ENCODE data around the gene KCNN3.

The KCNN3 gene

GRCh38 chr1:154819628-154820590 is 50.2 kb downstream of the KCNN3 start:
- no peak for DNase-seq

DNA sequence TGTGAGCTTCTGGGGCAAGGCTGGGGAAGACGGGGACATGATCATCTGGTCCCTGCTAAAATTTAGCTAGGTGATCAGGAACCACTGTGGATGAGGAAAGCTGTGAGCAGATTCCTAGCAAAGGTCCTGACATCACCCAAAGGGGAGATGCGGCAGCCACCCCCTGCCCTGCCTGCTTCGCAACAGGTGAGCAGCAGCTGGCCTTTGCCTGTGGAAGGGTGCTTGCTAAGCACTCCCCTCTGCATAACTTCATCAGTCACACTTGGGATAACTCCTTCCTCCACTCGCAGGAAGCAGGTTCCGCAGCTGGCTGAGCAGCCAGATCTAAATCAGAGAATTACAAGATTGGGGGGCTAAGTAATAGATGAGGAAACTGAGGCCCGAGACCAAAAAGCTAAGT is 51.2 kb downstream of the KCNN3 start:
- DNase-seq = no peak

DNA sequence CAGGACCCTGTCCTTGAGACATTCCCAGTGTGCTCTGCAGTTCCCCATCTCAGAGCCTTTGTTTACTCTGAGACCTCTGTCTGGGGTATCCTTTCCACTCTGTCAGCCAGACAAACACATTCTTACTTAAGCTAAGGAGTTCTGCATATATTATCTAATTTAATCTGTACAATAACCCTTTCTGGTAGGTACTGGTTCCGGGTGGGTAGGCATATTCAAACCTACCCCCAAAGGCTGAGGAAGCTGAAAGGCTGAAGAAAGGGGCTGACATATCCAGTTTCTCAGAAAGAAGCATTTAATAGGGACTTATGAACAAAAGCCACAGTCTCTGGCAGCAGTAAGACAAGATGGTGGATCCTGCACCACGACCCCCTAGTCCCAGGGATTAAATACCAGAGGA is 53.1 kb downstream of the KCNN3 start:
- DNase-seq = no peak

- no peak for DNase-seq
Observed at GRCh38 chr1:154816369-154816768, 53.7 kb downstream of the KCNN3 start.

DNA sequence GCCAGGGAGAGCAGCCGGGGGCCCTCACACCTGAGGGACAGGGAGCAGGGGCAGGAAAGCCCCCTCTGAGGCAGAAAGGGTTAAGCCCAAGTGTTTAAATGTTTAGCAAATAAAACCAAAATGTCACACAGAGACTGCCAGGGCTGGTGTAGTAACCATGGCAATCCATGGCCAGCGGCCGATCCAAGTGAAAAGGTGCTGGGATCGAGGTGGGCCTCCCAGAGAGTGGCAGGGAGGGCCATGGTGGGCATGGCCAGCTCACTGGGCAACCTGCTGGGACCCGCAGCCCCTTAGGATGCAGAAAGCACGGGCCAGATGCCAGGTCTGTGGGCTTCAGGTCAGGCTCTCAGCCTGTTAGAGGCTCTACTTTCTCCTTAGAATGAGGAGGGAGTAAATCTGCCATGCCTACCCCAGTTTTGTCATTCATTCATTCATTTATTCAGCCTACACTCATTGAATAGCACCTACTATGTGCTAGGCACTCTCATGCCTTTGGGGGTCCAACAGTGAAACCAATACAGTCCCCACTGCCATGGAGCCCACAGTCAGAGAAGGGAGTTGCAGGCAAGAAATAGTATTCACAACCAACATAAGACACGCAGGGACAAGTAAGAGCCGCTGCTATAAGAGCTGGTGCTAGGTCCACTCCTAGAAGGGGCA is 56.1 kb downstream of the KCNN3 start:
- peak in 1 of 51 donors; percentile 16 for DNase-seq

GRCh38 chr1:154813300-154813816 is 56.7 kb downstream of the KCNN3 start:
- peak in 16 of 51 donors; percentile 9 to 61 (median 23) for DNase-seq

- DNase-seq = no peak
Observed at GRCh38 chr1:154812877-154813276, 57.2 kb downstream of the KCNN3 start.

DNA sequence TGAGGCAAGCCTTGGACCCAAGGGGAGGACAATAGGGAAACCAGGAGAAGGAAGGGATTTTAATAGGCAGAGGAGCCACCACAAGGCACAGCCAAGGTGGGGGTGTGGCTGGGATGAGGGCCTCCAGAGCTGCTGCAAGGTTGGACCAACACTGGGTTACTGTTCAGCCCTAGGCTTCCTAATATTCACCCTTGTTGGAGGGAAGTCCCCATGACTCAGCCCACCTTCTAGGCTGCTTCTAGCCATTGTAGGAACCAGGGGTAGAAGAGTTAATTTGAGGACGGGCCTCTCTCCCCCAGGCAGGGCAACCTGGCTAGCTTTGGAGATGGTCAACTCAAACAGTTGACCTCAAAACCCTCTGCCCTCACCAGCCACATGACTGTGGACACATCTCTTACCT is 59.5 kb downstream of the KCNN3 start:
- DNase-seq = no peak

DNA sequence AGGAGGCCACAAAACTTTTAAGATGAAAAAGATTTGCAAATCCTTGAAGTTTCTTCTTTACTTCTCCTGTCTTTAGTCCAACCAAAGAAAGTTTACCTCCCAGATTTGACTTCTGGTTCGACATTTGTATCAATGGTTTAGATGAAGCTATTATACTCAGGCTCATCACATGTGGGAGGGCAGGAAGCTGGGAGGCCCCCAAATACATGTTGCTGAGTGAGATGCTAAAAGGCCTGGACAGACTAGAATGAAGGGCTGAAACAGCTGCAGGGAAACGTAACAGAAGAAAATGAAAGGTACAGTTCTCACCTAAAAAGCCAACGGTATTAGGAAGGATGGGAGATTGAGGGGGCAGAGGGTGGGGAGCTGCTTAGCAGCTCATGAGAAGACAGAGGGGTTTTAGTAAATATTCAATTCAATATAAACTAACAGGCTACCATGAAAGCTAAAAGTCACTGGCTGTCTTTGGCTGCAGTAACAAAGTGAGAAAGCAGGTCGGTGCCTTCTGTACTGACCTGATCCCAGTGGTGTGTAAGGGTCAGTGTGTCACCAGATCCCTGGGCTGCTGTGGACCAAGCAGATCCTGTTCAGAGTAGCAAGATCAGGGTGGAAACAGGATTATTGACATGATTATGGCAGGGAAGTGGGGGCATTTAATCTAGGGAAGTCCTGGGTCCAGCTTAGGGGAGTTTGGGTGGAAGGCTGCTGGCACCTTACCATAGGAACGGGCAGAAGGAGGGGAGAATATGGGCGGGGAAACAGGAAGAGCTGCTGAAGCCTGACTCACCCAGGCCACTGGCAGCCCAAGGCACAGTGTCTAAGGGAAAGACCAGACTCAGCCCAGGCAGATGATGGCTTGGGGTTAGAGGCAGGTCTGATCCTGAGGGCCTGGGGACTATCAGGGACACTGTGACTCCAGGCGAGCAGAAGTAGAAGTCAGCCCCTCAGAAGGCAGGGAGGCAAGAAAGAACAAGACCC is 60.4 kb downstream of the KCNN3 start:
- peak in 1 of 51 donors; percentile 22 for DNase-seq

DNA sequence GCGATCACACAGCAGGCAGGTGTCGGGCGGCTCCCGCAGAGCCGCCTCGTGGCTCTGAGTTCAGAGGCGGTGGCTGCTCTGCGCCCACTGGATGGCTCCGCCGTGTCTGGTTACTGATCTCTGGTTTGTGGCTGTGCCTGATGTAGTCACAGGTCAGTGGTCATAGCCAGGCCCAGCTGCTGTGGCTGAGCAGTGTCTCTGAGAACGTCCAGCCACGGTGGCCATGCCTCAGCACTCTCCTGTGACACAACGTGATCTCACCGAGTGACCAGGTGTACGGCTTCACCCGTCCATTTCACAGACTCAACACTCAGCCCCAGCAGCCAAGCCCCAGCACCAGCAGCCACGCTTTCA is 61.2 kb downstream of the KCNN3 start:
- DNase-seq = no peak

DNA sequence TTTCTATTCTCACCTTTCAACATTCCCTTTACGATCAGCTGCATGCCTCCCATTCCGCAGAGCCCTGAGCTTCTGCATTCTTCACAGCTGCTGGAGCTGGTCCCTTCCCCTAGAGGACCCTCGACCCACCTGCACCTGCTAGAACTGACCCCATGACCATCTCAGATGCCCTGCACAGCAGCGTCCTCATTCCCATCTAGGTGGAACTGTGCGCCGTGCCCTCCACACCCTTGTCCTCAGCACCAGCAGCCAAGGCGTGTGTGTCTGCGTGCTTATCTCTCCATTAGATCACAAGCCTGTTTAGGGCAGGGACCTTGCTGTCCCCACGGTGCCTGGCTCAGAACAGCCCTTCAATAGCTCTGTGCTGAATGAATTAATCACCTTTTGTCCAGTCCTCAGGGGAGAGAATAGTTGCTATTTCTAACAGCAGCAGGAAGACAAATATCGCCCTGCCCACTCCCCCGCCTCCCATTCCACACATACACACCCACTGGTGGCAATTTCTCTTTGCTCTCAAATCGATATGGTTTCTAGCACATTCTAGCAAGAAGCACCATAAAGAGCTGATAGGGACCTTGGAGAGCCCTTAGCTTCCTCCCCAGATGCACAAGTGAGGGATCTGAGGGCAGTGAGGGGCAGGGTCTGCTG is 61.7 kb downstream of the KCNN3 start:
- DNase-seq = no peak

DNA sequence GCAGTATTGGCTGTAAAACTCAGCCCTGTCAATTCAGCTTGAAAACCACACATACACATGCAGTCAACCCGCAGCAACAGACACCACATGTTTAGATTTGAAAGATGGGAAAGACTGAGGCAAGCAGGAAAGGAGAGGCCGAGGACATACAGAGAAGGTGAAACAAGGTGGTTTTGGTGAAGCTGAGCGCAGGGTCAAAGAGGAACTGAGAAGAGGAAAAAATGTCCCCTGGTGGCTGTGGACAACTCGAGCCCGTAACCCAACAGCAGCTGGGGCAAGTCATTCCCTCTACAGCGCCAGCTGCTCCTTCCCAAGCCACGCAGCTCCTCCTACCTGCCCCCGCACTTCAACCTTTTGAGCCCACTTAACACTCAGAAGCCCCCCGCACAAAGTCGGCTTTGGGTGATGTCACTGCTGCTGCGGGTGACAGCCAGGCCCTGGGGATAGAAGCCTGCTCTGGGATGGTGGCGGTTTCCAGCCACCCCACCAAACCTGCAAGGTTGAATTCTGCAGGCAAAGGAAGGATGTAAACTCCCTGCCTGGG is 63.0 kb downstream of the KCNN3 start:
- DNase-seq = no peak

DNA sequence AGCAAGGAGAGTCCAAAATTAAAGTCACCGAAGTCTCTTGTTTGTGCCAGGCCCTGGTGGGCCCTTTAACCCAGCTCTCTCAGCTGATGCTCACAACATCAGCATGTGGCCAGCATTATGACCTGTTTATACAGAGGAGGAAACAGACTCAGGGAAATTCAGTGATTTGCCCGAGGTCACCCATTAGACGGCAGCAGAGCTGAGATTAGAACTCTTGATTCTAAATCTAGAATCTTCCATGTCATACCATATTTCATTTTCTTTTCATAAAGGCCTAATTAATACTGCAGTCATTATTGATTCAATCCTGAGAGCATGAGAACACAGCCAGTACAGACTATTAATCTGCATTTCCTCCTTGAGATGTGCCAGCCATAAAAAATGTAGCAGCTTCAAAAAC is 63.7 kb downstream of the KCNN3 start:
- DNase-seq = no peak

DNA sequence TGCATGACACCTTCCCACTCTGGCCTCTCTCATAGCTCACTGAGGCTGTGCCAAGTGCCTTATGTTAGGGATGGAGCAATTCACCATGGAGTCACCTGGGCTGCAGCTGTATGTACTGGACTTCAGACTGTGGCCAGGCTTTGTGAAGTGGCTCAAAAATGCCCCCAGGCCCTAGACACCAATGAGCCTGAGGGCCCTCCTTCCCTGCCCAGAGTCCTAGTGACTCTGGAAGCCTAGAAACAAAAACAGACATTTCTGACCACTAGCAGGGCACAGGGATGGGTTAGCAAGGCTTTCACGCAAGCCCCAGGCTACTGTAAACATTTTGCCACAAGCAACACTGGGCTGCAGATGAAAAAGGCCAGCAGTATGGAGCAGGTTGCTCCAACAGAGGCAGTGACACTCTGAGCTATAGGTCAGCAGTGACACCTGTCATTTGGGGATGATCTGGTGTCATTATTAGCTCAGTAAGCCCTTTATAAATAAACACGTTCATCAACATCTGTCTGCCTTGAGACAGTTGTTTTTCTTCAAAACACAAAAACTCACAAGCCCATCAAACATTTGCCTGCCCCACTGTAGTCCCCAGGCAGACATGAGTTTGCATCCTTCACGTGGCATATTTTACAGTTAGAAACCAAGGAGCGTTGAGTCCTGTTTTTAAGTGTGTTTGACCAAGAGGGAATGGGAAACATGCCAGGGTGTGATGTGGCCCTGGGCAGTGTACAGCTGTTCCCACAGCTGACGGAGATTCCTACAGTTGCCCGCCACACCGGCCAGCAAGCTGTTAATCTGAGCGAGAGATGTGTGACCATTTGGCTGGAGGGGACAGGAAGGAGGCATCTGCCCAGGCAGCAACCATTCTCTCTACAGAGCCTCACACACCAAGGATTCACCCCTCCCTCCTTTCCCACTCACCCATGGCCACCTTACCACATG is 66.8 kb downstream of the KCNN3 start:
- no peak for DNase-seq

GRCh38 chr1:154802336-154802969 is 67.6 kb downstream of the KCNN3 start:
- no peak for DNase-seq

GRCh38 chr1:154801234-154802011 is 68.7 kb downstream of the KCNN3 start:
- DNase-seq = no peak

DNA sequence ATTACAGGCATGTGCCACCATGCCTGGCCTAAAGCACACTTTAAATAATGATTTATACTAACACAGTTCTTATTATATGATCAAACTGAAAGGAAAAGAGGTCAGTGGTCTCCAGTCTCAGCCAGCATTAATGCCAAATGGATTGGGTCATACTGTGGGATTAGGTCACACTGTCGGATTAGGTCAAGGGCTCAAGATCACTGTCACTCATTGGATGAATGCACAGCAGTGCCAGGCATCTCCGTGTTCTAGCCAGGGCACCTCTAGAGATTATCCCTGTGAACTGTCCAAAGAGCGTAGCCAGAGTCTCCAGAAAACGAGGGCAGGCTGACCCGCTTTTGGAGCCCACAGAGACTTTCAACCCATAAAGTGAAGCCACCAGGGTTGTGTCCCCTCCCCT is 70.9 kb downstream of the KCNN3 start:
- no peak for DNase-seq

DNA sequence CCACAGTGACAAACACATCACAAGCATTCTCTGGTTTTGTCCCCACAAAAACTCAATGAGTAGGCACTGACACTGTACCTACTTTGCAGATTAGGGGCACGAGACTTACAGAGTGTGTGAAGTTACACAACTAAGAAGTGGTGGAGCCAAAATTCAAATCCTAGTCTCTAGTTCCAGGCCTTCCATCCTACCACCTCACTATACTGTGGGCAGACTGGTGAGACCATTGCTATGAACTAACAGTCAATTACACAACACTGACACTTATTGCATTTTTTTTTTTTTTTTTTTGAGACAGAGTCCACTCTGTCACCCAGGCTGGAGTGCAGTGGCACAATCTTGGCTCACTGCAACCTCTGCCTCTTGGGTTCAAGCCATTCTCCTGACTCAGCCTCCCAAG is 71.4 kb downstream of the KCNN3 start:
- DNase-seq = no peak
